NB4 (cell line): ENCODE measurements around the gene SLC37A1.

Source experiments
- POLR2A ChIP-seq: IDR thresholded peaks from 2 replicates; pipeline ENCODE4 v1.6.1; 2011; ENCODE audit warnings: mild to moderate bottlenecking; ENCODE audit not compliant: insufficient read length; ENCODE audit errors: extremely low read depth
- TF ChIP-seq, protein P1 (sequence below): IDR thresholded peaks from one replicate; pipeline ENCODE4 v1.5.1; 2012; ENCODE audit warnings: low read depth, low read length

DNA sequence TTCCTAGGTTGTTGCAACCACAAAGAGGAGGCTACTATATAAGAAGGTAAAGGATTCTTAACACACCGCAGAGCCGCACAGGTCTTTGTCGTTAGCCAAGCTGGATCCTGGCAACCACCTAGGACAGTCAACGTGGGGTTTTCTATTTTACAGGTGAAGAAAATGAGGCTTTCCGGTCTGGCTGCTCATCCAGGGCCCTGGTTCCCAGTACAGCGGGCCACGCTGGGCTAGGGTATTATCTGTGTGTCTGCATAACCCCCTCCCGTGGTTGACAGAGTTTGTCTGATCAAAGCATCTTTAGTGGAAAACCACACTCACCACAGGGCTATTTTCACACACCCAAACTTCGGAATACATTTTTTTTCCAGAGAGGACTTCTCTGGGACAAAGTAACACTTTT lies 100.7 kb downstream of the SLC37A1 start:
- no peak for TF ChIP-seq POLR2A
- TF ChIP-seq, protein P1, sequence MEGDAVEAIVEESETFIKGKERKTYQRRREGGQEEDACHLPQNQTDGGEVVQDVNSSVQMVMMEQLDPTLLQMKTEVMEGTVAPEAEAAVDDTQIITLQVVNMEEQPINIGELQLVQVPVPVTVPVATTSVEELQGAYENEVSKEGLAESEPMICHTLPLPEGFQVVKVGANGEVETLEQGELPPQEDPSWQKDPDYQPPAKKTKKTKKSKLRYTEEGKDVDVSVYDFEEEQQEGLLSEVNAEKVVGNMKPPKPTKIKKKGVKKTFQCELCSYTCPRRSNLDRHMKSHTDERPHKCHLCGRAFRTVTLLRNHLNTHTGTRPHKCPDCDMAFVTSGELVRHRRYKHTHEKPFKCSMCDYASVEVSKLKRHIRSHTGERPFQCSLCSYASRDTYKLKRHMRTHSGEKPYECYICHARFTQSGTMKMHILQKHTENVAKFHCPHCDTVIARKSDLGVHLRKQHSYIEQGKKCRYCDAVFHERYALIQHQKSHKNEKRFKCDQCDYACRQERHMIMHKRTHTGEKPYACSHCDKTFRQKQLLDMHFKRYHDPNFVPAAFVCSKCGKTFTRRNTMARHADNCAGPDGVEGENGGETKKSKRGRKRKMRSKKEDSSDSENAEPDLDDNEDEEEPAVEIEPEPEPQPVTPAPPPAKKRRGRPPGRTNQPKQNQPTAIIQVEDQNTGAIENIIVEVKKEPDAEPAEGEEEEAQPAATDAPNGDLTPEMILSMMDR: no peak
